HCT116 (cell line): ENCODE data around the gene MISFA. TPM values are rescaled to one million over a fixed set of nuclear protein-coding genes. Genes with fewer than 3 reads are reported as not detected.

Experiments used
- ATAC-seq: fragments of 200-7000 bp; cut with Tn5 transposase; 2 replicates; pipeline ENCODE4 v1.9.1; 2020; ENCODE audit warnings: mild to moderate bottlenecking, moderate library complexity
- BruUV-seq: library from RNA; stranded (reverse); fragments of 400-500 nt; replicated peaks from 2 replicates; lab custom pipeline; 2021; lab: Mats Ljungman, UMichigan
- CTCF ChIA-PET: fragments of 300-600 bp; sonication (Branson Sonifier 250); formaldehyde crosslinking; loops from one replicate; lab custom pipeline; 2021; ENCODE audit warnings: antibody characterized with exemption; lab: Charles Lee
- POLR2A ChIA-PET: fragments of 300-600, 350-600 bp; sonication (Branson Sonifier 250); formaldehyde crosslinking; loops from one replicate; lab custom pipeline; 2021; ENCODE audit warnings: antibody characterized with exemption; lab: Charles Lee
- RAD21 ChIA-PET, 2 experiments: fragments of 300-600 bp; sonication (Branson Sonifier 250); formaldehyde crosslinking; loops; one replicate each; lab custom pipeline; 2023; ENCODE audit warnings: low total read pairs in 2 of 2; ENCODE audit not compliant: uncharacterized antibody in 2 of 2, unreplicated experiment in 2 of 2, low non-redundant PET in 1 of 2; lab: Charles Lee
- DNase-seq: peaks from one replicate; pipeline ENCODE4 v3.0.0-alpha.2; 2010; ENCODE audit warnings: low read depth, low spot score
- H2AFZ ChIP-seq: fragments of 200-600 bp; shearing (Covaris generic), sonication (generic); 2 replicates; pipeline ENCODE4 v1.6.1; 2017; ENCODE audit warnings: low read depth, mixed run types, mixed read lengths, antibody characterized with exemption, low read length; ENCODE audit not compliant: poor library complexity, severe bottlenecking
- H3K27ac ChIP-seq: 2 replicates; pipeline ENCODE4 v1.5.1; 2012; ENCODE audit warnings: low read depth, low read length
- H3K27me3 ChIP-seq: fragments of 200-600 bp; sonication (generic); 2 replicates; pipeline ENCODE4 v1.6.1; 2016; ENCODE audit warnings: mixed run types, low read length, mixed read lengths; ENCODE audit not compliant: insufficient read depth
- H3K36me3 ChIP-seq, 2 experiments: fragments of 200-500 bp in 1 of 2; fragments of 200-600 bp in 1 of 2; sonication (Bioruptor generic) in 1 of 2; sonication (generic) in 1 of 2; 2 replicates each; pipeline versions ENCODE4 v1.5.1 to v1.6.1; 2014 to 2016; ENCODE audit warnings: low read length in 2 of 2, inconsistent platforms in 1 of 2, mixed read lengths in 1 of 2, mixed run types in 1 of 2; ENCODE audit not compliant: insufficient read depth in 2 of 2, control insufficient read depth in 1 of 2
- H3K4me1 ChIP-seq, 2 experiments: fragments of 200-600 bp in 1 of 2; sonication (generic) in 1 of 2; 2 replicates each; pipeline versions ENCODE4 v1.5.1 to v1.6.1; 2012 to 2017; ENCODE audit warnings: low read length in 2 of 2, inconsistent platforms in 1 of 2, mild to moderate bottlenecking in 1 of 2, mixed read lengths in 1 of 2, mixed run types in 1 of 2, moderate library complexity in 1 of 2; ENCODE audit not compliant: insufficient read depth in 2 of 2, control insufficient read depth in 1 of 2
- H3K4me2 ChIP-seq: fragments of 200-600 bp; sonication (generic); 2 replicates; pipeline ENCODE4 v1.6.1; 2017; ENCODE audit warnings: mixed run types, low read length, mixed read lengths
- H3K4me3 ChIP-seq, 2 experiments: fragments of 200-600 bp in 1 of 2; sonication (generic) in 1 of 2; replicated peaks in 1 of 2; 2 replicates each; pipeline ENCODE4 v1.5.1; 2011 to 2016; ENCODE audit warnings: low read length in 2 of 2, control low read depth in 1 of 2, low read depth in 1 of 2, mild to moderate bottlenecking in 1 of 2, mixed read lengths in 1 of 2, mixed run types in 1 of 2
- H3K79me2 ChIP-seq: fragments of 200-600 bp; sonication (generic); 2 replicates; pipeline ENCODE4 v1.6.1; 2017; ENCODE audit warnings: mild to moderate bottlenecking, mixed run types, low read length, moderate library complexity, mixed read lengths; ENCODE audit not compliant: insufficient read depth
- H3K9ac ChIP-seq: fragments of 200-600 bp; sonication (generic); 2 replicates; pipeline ENCODE4 v1.6.1; 2016; ENCODE audit warnings: low read length, mixed read lengths
- H3K9me2 ChIP-seq: fragments of 200-600 bp; sonication (generic), shearing (Covaris generic); 2 replicates; pipeline ENCODE4 v1.6.1; 2017; ENCODE audit warnings: mixed run types, mild to moderate bottlenecking, moderate library complexity; ENCODE audit not compliant: insufficient read depth
- H3K9me3 ChIP-seq, 2 experiments: fragments of 200-500 bp in 1 of 2; fragments of 200-600 bp in 1 of 2; sonication (Bioruptor generic) in 1 of 2; sonication (generic) in 1 of 2; 2 replicates each; pipeline ENCODE4 v1.6.1; 2014 to 2017; ENCODE audit warnings: low read length in 2 of 2, mixed read lengths in 2 of 2, inconsistent platforms in 1 of 2, low read depth in 1 of 2, mild to moderate bottlenecking in 1 of 2, mixed run types in 1 of 2, moderate library complexity in 1 of 2; ENCODE audit not compliant: control insufficient read depth in 1 of 2, insufficient read depth in 1 of 2
- H4K20me1 ChIP-seq: fragments of 200-600 bp; sonication (generic), shearing (Covaris generic); 2 replicates; pipeline ENCODE4 v1.6.1; 2017; ENCODE audit warnings: mixed run types, mild to moderate bottlenecking, moderate library complexity; ENCODE audit not compliant: insufficient read depth
- CTCF ChIP-seq, 3 experiments: fragments of 200-600 bp in 1 of 3; sonication (generic) in 1 of 3; IDR thresholded peaks in 2 of 3; conservative IDR thresholded peaks in 1 of 3; 2 replicates each; pipeline ENCODE4 v1.5.1; 2012 to 2017; ENCODE audit warnings: low read depth in 2 of 3, low read length in 2 of 3, antibody characterized with exemption in 1 of 3, borderline replicate concordance in 1 of 3, control low read depth in 1 of 3, mild to moderate bottlenecking in 1 of 3, mixed read lengths in 1 of 3, mixed run types in 1 of 3, moderate library complexity in 1 of 3; ENCODE audit not compliant: insufficient read depth in 1 of 3
- ELF1 ChIP-seq: IDR thresholded peaks from 2 replicates; pipeline ENCODE4 v1.6.1; 2012; ENCODE audit warnings: low read depth, borderline replicate concordance
- EZH2 ChIP-seq: fragments of 200-600 bp; sonication (generic); IDR thresholded peaks from 2 replicates; pipeline ENCODE4 v1.6.1; 2017; ENCODE audit warnings: antibody characterized with exemption, mixed run types
- EZH2phosphoT487 ChIP-seq: fragments of 200-600 bp; IDR thresholded peaks from 2 replicates; pipeline ENCODE4 v1.6.1; 2018; ENCODE audit warnings: antibody characterized with exemption, borderline replicate concordance
- FOSL1 ChIP-seq: IDR thresholded peaks from 2 replicates; pipeline ENCODE4 v1.6.1; 2012; ENCODE audit warnings: low read depth
- POLR2AphosphoS5 ChIP-seq: IDR thresholded peaks from 2 replicates; pipeline ENCODE4 v1.6.1; 2011; ENCODE audit warnings: mild to moderate bottlenecking, low read depth, low read length, moderate library complexity
- SIN3A ChIP-seq: IDR thresholded peaks from 2 replicates; pipeline ENCODE4 v1.6.1; 2012; ENCODE audit warnings: low read depth
- TCF7L2 ChIP-seq: IDR thresholded peaks from 2 replicates; pipeline ENCODE4 v1.7.0; 2011; ENCODE audit warnings: borderline replicate concordance, inconsistent platforms; ENCODE audit not compliant: insufficient read depth, insufficient read length; ENCODE audit errors: extremely low read depth
- YY1 ChIP-seq: IDR thresholded peaks from 2 replicates; pipeline ENCODE4 v1.6.1; 2011; ENCODE audit warnings: low read length, low read depth, moderate library complexity, mild to moderate bottlenecking; ENCODE audit not compliant: insufficient replicate concordance; ENCODE audit errors: extremely low read depth
- ZFX ChIP-seq: fragments of 450-650 bp; IDR thresholded peaks from 2 replicates; pipeline ENCODE4 v1.6.1; 2017
- ZNF274 ChIP-seq: fragments of 200-500 bp; sonication (Bioruptor generic); IDR thresholded peaks from 2 replicates; pipeline ENCODE4 v1.6.1; 2014; ENCODE audit warnings: mild to moderate bottlenecking, low read depth, low read length, inconsistent platforms
- intact Hi-C: fragments of 100-400 bp; cut with micrococcal nuclease; formaldehyde crosslinking; loops from 2 replicates; pipeline ENCODE4 v1.10.0; 2022
- total RNA-seq: library from RNA; stranded (reverse); gene quantifications from one replicate; pipeline ENCODE4 v1.2.1, GENCODE V29; 2021; ENCODE audit not compliant: unreplicated experiment
- TF ChIP-seq, protein P1 (sequence below): IDR thresholded peaks from 2 replicates; pipeline ENCODE4 v1.6.1; 2012

MISFA gene
- total RNA-seq, 1 experiment from 2014 or later, result 3.2 TPM

DNA sequence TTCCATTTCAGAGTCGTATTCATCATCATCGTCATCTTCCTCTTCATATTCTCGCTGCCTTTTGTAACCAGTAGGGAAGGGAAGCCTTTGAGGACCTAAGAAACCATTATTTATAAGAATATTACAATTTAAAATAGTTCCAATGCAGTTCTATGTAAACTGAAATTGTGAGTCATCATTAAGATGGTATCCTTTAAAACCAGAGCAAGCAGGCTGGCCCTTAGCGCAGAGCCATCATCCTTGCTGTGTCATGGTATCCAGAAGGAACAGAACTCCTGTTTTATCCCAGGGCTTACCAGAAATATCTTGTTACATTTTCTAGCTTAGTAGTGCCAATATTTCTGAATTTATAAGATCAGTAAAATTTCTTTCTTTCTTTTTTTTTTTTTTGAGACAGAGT, 12.8 kb downstream of the MISFA start:
- no TSS peak for BruUV-seq
- H2AFZ ChIP-seq, result no peak overlapping the region

More for the DNA sequence above, 12.8 kb downstream of the MISFA start:
- no peak for ATAC-seq
- Histone ChIP-seq H3K79me2 (peaks cover 3% of the 10 kb centered on the region; the same call in 1 of the 2 replicates), H3K4me3 (no peak overlapping the region), H3K4me1 (no peaks in the 10 kb centered on the region), H3K9me2 (no peaks in the 10 kb centered on the region), H3K27me3 (no peaks in the 10 kb centered on the region)
- TF ChIP-seq ELF1 (no peak), EZH2 (no peak), EZH2phosphoT487 (no peak), POLR2AphosphoS5 (no peak), ZNF274 (no peak), FOSL1 (no peak), YY1 (no peak), ZFX (no peak), CTCF (IDR thresholded peaks at IDR 0.05 in 2 of 3, conservative IDR thresholded peaks at IDR 0.05 in 1 of 3; ENCODE audit: borderline replicate concordance in 1 of 3, insufficient read depth in 1 of 3, low read depth in 2 of 3, low read length in 2 of 3) (no peak), TCF7L2 (no peak), SIN3A (no peak)
- TF ChIP-seq, protein P1, sequence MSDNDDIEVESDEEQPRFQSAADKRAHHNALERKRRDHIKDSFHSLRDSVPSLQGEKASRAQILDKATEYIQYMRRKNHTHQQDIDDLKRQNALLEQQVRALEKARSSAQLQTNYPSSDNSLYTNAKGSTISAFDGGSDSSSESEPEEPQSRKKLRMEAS, result no peak
- TF ChIP-seq, all 23 proteins: peak for 0
- H3K4me2 ChIP-seq, result no peak overlapping the region
- ChIA-PET POLR2A (no interaction called here), RAD21 (no interaction called here), CTCF (no interaction called here)
- DNase-seq, result no peak
- H3K27ac ChIP-seq, result no peak overlapping the region
- H3K9me3 ChIP-seq, result no peaks in the 10 kb centered on the region
- peaks cover 16 to 28% of the 10 kb centered on the region in 2 experiments; a peak in 2 of 4 replicates for H3K36me3 ChIP-seq
- intact Hi-C loops, result no loop called here
- H4K20me1 ChIP-seq, result no peaks in the 10 kb centered on the region
- no peak overlapping the region for H3K9ac ChIP-seq
